Peyer's patch (tissue), 4 donors: ENCODE data around the gene TAF11L6. TPM values are rescaled to one million over a fixed set of nuclear protein-coding genes. Genes with fewer than 3 reads are reported as not detected.
"Not testable (repeated sequence)": the region's sequence is repeated elsewhere in the genome, so short reads cannot be mapped to it uniquely, and the experiment has no call there.

Experiments used
- DNase-seq, 3 donors: peaks; one replicate each; pipeline ENCODE4 v3.0.0-alpha.2; 2017 to 2019
- H3K27ac ChIP-seq, 4 donors: fragments of 200-600 bp; sonication (generic); one replicate each; pipeline ENCODE4 v1.5.1; 2016 to 2019
- H3K27me3 ChIP-seq, 2 donors: fragments of 200-600 bp; sonication (generic); one replicate each; pipeline ENCODE4 v1.5.1; 2019
- H3K36me3 ChIP-seq, 3 donors: fragments of 200-600 bp; sonication (generic); one replicate each; pipeline ENCODE4 v1.5.1; 2016 to 2019
- H3K4me1 ChIP-seq, 4 donors: fragments of 200-600 bp; sonication (generic); one replicate each; pipeline ENCODE4 v1.5.1; 2016 to 2019
- H3K4me3 ChIP-seq, 4 donors: fragments of 200-600 bp; sonication (generic); 1 replicate in 3 of 4; 2 replicates in 1 of 4; pipeline ENCODE4 v1.5.1; 2016 to 2019; ENCODE audit warnings: mild to moderate bottlenecking in 1 of 4
- H3K9me3 ChIP-seq, 4 donors: fragments of 200-600 bp; sonication (generic); one replicate each; pipeline ENCODE4 v1.5.1; 2016 to 2019; ENCODE audit warnings: mild to moderate bottlenecking in 1 of 4
- CTCF ChIP-seq, 6 experiments: fragments of 450-650 bp in 4 of 6; fragments of 200-600 bp in 2 of 6; sonication (generic) in 1 of 6; IDR thresholded peaks; one replicate each; pipeline ENCODE4 v1.5.1; 2017 to 2019; ENCODE audit warnings: antibody characterized with exemption in 6 of 6, mild to moderate bottlenecking in 3 of 6, moderate library complexity in 1 of 6
- POLR2A ChIP-seq, 2 donors: fragments of 450-650 bp; IDR thresholded peaks; one replicate each; pipeline ENCODE4 v1.5.1; 2017; ENCODE audit warnings: antibody characterized with exemption in 2 of 2, mild to moderate bottlenecking in 2 of 2, moderate library complexity in 2 of 2
- total RNA-seq, 4 donors: library from RNA; depleted of rRNA; stranded (reverse); fragments of >200 nt; gene quantifications; one replicate each; pipeline ENCODE4 v1.1.0, GENCODE V29; 2016

Gene TAF11L6
- total RNA-seq, result not detected

GRCh38 chr5:17528369-17528768 is at the start of gene TAF11L6:
TSS of gene TAF11L6 (plus strand) at chr5:17528669.
- not testable (repeated sequence) for H3K27me3 ChIP-seq, H3K36me3 ChIP-seq, DNase-seq, H3K27ac ChIP-seq, H3K4me1 ChIP-seq, H3K9me3 ChIP-seq, H3K4me3 ChIP-seq

- Histone ChIP-seq H3K4me1 (no peaks in the 10 kb centered on the region), H3K36me3 (no peaks in the 10 kb centered on the region), H3K4me3 (no peak overlapping the region), H3K9me3 (no peaks in the 10 kb centered on the region), H3K27me3 (no peaks in the 10 kb centered on the region), H3K27ac (no peak overlapping the region)
- no peak for DNase-seq
- TF ChIP-seq POLR2A (IDR thresholded peaks at IDR 0.05) (no peak), CTCF (IDR thresholded peaks at IDR 0.05) (no peak)
Measured at GRCh38 chr5:17481378-17481777, 47.1 kb upstream of the TAF11L6 start.

- no peaks in the 10 kb centered on the region for H3K9me3 ChIP-seq
- no peak for TF ChIP-seq CTCF (IDR thresholded peaks at IDR 0.05)
- TF ChIP-seq POLR2A (IDR thresholded peaks at IDR 0.05), result no peak
Measured at GRCh38 chr5:17482790-17483189, 45.7 kb upstream of the TAF11L6 start.

GRCh38 chr5:17486464-17487173 is 41.9 kb upstream of the TAF11L6 start:
- not testable (repeated sequence) for H3K9me3 ChIP-seq, H3K4me3 ChIP-seq, H3K4me1 ChIP-seq, DNase-seq, H3K27me3 ChIP-seq, H3K36me3 ChIP-seq, H3K27ac ChIP-seq

More at GRCh38 chr5:17482790-17483189, 45.7 kb upstream of the TAF11L6 start:
- no peak for DNase-seq
- Histone ChIP-seq H3K4me1 (no peaks in the 10 kb centered on the region), H3K27ac (no peak overlapping the region), H3K4me3 (no peak overlapping the region), H3K36me3 (no peaks in the 10 kb centered on the region), H3K27me3 (no peaks in the 10 kb centered on the region)

GRCh38 chr5:17487174-17487512 is 41.3 kb upstream of the TAF11L6 start:
- no peak for TF ChIP-seq CTCF (IDR thresholded peaks at IDR 0.05)
- TF ChIP-seq POLR2A (IDR thresholded peaks at IDR 0.05), result no peak
- Histone ChIP-seq H3K4me1 (no peaks in the 10 kb centered on the region), H3K4me3 (no peak overlapping the region), H3K27ac (no peak overlapping the region), H3K27me3 (no peaks in the 10 kb centered on the region), H3K9me3 (no peaks in the 10 kb centered on the region), H3K36me3 (no peaks in the 10 kb centered on the region)
- DNase-seq, result no peak

GRCh38 chr5:17491257-17491656 is 37.2 kb upstream of the TAF11L6 start:
- not testable (repeated sequence) for H3K4me3 ChIP-seq, H3K9me3 ChIP-seq, H3K36me3 ChIP-seq, H3K27ac ChIP-seq, DNase-seq, H3K27me3 ChIP-seq, H3K4me1 ChIP-seq

GRCh38 chr5:17492770-17493169 is 35.7 kb upstream of the TAF11L6 start:
- H3K4me3 ChIP-seq, result no peak overlapping the region
- TF ChIP-seq CTCF (IDR thresholded peaks at IDR 0.05) (no peak), POLR2A (IDR thresholded peaks at IDR 0.05) (no peak)
- no peaks in the 10 kb centered on the region for H3K36me3 ChIP-seq
- H3K27ac ChIP-seq, result no peak overlapping the region
- no peaks in the 10 kb centered on the region for H3K4me1 ChIP-seq
- H3K27me3 ChIP-seq, result no peaks in the 10 kb centered on the region
- DNase-seq, result no peak
- H3K9me3 ChIP-seq, result no peaks in the 10 kb centered on the region
